ENCODE data around the gene PPP2R2C. TPM values are rescaled to one million over a fixed set of nuclear protein-coding genes. Genes with fewer than 3 reads are reported as not detected.

PPP2R2C gene
- total and polyA plus RNA-seq, 9 of the 15 experiments (the other 6 are each of a cell fraction or from before 2014, with no cell fraction given), result 0.04 to 0.06 TPM; not detected in 7

DNA sequence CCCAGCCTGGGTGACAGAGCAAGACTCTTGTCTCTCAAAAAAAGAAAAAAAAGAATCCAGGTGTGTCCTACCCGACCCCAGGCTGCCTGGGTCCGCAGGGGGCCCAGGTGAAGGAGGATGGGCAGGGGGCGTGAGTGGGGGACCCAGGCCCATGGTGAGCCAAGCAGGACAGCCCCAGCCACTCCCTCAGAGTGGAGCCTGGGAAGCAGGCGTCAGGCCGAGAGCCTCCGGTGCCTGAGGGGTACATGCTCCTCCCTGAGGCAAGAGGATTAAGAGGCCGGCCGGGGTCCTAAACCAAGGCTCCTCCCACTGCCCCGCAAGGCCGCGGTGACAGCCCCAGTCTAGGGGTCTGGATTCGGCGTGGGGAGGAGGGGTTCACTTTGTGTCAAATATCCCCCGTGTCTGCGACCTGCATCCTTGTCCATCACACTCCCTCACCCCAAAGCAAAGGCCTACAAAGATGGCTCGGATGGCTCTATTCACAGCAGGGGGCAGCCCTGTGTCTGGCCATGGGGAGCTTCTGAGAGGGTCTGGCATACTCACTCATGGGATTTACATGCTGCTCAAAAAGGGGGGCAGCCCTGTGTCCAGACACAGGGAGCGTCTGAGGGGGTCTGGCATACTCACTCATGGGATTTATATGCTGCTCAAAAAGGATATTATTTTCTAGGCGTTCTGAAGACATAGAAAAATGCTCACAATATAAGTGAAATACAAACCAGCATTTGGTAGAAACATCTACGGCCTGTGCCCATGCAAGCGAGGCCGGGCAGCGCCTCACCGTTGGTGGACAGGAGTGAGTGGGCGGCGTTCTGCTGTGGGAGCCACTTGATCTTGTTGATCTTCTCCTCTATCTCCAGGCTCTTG is 94.6 kb downstream of the PPP2R2C start:
- FAIRE-seq, result no peak
- intact Hi-C loops (cut with micrococcal nuclease) (no loop called here), in situ Hi-C loops (cut with MboI) (no loop called here)
- no peak for ATAC-seq
- peaks cover 0 to 3% of the 10 kb centered on the region in 2 experiments; a peak in 2 of 5 replicates for H3K4me1 ChIP-seq (replicated peaks in 1 of 2; ENCODE audit: control insufficient read depth in 2 of 2, insufficient read depth in 2 of 2, low read length in 2 of 2)
- no peak overlapping the region for H3K27ac ChIP-seq (ENCODE audit: extremely low read depth, low read depth, low read length)
- POLR2A ChIA-PET, result no interaction called here
- H4K20me1 ChIP-seq (replicated peaks; ENCODE audit: control insufficient read depth, insufficient read depth, low read length), result peaks cover 7% of the 10 kb centered on the region
- H3K9me1 ChIP-seq (ENCODE audit: control insufficient read depth, insufficient read depth, low read length), result peaks cover 3% of the 10 kb centered on the region
- no peaks in the 10 kb centered on the region for H3K36me3 ChIP-seq (ENCODE audit: control insufficient read depth, insufficient read depth, low read length)
- no peak overlapping the region for H2AFZ ChIP-seq (ENCODE audit: low read depth, low read length)
- H3K4me3 ChIP-seq, result no peak overlapping the region
- no peak overlapping the region for H3K4me2 ChIP-seq (ENCODE audit: insufficient read depth, low read length)
- under 1% methylated on average over 23 of the region's 25 CpGs for WGBS (ENCODE audit: insufficient coverage, low coverage, missing lambda C conversion rate)
- no peak for DNase-seq (ENCODE audit: extremely low read depth in 1 of 4, low spot score in 3 of 4)
- CTCF ChIA-PET (ENCODE audit: low intra/inter-chr PET ratio), result no interaction called here
- no TSS peak for BruUV-seq (replicated peaks)
- H3K9me3 ChIP-seq (replicated peaks; ENCODE audit: control insufficient read depth, insufficient read depth, low read depth, low read length), result no peaks in the 10 kb centered on the region; the same call in 1 of the 2 replicates
- no peak overlapping the region; a peak in 1 of 4 replicates for H3K9ac ChIP-seq (ENCODE audit: insufficient read depth in 1 of 2, low read depth in 2 of 2, low read length in 2 of 2)
- peaks cover 13 to 63% of the 10 kb centered on the region in 2 experiments; a peak in 4 of 5 replicates for H3K27me3 ChIP-seq (ENCODE audit: control insufficient read depth in 2 of 2, insufficient read depth in 2 of 2, low read length in 2 of 2)
- no peaks in the 10 kb centered on the region for H3K79me2 ChIP-seq (ENCODE audit: control insufficient read depth, insufficient read depth, low read length)
- TF ChIP-seq CSDE1 (IDR thresholded peaks at IDR 0.05), result no peak
- no peak for TF ChIP-seq ZNF511 (CRISPR knock-in tag; IDR thresholded peaks at IDR 0.05)
- TF ChIP-seq, protein P1, sequence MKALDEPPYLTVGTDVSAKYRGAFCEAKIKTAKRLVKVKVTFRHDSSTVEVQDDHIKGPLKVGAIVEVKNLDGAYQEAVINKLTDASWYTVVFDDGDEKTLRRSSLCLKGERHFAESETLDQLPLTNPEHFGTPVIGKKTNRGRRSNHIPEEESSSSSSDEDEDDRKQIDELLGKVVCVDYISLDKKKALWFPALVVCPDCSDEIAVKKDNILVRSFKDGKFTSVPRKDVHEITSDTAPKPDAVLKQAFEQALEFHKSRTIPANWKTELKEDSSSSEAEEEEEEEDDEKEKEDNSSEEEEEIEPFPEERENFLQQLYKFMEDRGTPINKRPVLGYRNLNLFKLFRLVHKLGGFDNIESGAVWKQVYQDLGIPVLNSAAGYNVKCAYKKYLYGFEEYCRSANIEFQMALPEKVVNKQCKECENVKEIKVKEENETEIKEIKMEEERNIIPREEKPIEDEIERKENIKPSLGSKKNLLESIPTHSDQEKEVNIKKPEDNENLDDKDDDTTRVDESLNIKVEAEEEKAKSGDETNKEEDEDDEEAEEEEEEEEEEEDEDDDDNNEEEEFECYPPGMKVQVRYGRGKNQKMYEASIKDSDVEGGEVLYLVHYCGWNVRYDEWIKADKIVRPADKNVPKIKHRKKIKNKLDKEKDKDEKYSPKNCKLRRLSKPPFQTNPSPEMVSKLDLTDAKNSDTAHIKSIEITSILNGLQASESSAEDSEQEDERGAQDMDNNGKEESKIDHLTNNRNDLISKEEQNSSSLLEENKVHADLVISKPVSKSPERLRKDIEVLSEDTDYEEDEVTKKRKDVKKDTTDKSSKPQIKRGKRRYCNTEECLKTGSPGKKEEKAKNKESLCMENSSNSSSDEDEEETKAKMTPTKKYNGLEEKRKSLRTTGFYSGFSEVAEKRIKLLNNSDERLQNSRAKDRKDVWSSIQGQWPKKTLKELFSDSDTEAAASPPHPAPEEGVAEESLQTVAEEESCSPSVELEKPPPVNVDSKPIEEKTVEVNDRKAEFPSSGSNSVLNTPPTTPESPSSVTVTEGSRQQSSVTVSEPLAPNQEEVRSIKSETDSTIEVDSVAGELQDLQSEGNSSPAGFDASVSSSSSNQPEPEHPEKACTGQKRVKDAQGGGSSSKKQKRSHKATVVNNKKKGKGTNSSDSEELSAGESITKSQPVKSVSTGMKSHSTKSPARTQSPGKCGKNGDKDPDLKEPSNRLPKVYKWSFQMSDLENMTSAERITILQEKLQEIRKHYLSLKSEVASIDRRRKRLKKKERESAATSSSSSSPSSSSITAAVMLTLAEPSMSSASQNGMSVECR (CRISPR knock-in tag; IDR thresholded peaks at IDR 0.05), result no peak
- no peak for TF ChIP-seq OTX1 (CRISPR knock-in tag; IDR thresholded peaks at IDR 0.05)
- TF ChIP-seq, protein P2, sequence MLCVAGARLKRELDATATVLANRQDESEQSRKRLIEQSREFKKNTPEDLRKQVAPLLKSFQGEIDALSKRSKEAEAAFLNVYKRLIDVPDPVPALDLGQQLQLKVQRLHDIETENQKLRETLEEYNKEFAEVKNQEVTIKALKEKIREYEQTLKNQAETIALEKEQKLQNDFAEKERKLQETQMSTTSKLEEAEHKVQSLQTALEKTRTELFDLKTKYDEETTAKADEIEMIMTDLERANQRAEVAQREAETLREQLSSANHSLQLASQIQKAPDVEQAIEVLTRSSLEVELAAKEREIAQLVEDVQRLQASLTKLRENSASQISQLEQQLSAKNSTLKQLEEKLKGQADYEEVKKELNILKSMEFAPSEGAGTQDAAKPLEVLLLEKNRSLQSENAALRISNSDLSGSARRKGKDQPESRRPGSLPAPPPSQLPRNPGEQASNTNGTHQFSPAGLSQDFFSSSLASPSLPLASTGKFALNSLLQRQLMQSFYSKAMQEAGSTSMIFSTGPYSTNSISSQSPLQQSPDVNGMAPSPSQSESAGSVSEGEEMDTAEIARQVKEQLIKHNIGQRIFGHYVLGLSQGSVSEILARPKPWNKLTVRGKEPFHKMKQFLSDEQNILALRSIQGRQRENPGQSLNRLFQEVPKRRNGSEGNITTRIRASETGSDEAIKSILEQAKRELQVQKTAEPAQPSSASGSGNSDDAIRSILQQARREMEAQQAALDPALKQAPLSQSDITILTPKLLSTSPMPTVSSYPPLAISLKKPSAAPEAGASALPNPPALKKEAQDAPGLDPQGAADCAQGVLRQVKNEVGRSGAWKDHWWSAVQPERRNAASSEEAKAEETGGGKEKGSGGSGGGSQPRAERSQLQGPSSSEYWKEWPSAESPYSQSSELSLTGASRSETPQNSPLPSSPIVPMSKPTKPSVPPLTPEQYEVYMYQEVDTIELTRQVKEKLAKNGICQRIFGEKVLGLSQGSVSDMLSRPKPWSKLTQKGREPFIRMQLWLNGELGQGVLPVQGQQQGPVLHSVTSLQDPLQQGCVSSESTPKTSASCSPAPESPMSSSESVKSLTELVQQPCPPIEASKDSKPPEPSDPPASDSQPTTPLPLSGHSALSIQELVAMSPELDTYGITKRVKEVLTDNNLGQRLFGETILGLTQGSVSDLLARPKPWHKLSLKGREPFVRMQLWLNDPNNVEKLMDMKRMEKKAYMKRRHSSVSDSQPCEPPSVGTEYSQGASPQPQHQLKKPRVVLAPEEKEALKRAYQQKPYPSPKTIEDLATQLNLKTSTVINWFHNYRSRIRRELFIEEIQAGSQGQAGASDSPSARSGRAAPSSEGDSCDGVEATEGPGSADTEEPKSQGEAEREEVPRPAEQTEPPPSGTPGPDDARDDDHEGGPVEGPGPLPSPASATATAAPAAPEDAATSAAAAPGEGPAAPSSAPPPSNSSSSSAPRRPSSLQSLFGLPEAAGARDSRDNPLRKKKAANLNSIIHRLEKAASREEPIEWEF (CRISPR knock-in tag; IDR thresholded peaks at IDR 0.05), result no peak
- TF ChIP-seq HNRNPUL1 (IDR thresholded peaks at IDR 0.05; ENCODE audit: low read length), result no peak
- TF ChIP-seq RBM39 (optimal IDR thresholded peaks at IDR 0.05; ENCODE audit: low read depth, low read length), result no peak
